ENCODE measurements around the gene HUS1.
"Not testable (repeated sequence)": the region's sequence is repeated elsewhere in the genome, so short reads cannot be mapped to it uniquely, and the experiment has no call there.

Gene HUS1

DNA sequence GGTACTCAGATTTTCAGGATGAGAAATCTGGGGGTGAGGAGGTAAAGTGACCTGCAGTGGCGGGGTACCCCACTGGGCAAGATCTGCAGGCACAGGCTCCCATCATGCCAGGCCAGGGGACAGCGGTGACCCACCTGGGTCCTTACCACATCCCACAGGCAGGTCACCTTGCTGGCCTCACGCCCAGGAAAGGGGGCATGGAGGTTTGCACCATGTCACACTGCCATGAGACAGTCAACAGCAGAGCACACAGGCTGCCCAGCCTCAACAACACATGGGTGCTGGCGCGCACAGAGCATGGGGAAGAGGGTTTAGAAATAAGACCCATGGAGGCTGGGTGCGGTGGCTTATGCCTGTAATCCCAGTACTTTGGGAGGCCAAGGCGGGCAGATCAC lies 32.1 kb downstream of the HUS1 start:
- Histone ChIP-seq H3K4me3 (no peak overlapping the region), H3K4me1 (peaks cover 5% of the 10 kb centered on the region), H4K20me1 (no peaks in the 10 kb centered on the region), H3K27me3 (no peaks in the 10 kb centered on the region), H3K36me3 (no peaks in the 10 kb centered on the region), H3K27ac (no peak overlapping the region), H3K9me3 (no peaks in the 10 kb centered on the region), H3K9ac (no peak overlapping the region), H3K4me2 (no peak overlapping the region)
- TF ChIP-seq Cebpa-rat (IDR thresholded peaks at IDR 0.05): no peak

DNA sequence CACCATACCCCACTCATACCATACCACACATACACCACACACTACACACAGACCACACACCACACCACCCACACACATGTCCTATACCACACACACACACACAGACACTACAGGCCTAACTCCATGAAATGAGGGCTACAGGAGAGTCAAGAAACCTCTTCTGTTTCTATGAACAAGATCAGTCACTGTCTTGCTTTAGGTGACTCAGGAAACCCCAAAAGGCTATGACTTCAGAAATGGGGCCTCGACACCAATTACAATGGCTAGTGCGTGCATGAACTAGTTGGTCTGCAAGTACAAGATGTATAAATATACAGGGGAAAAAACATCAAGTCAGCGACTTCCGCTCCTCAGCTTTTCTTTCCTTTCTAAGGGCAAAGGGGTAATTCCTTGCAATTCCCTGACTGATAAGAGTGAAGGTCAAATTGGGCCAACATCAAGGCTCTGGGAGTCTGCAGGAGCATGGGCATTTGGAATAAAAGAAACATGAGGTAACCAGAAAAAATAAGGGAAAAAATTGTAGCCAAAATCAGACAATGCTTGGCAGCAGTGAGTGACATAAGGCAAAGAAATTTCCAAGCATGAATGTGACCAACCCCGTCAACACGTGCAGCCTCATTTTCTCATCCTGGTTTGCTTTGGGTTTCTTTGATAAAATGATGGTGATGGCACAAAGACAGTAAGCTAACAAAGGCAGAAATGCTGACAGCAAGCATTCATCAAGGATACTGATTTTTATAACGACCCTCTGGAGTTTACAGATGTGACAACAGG lies 32.6 kb downstream of the HUS1 start:
- no peaks in the 10 kb centered on the region for H4K20me1 ChIP-seq
- no peaks in the 10 kb centered on the region for H3K9me3 ChIP-seq
- H3K36me3 ChIP-seq: no peaks in the 10 kb centered on the region
- no peak overlapping the region for H3K4me3 ChIP-seq
- H3K4me2 ChIP-seq: no peak overlapping the region
- no peaks in the 10 kb centered on the region for H3K27me3 ChIP-seq
- no peak overlapping the region for H3K9ac ChIP-seq
- peaks cover 5% of the 10 kb centered on the region for H3K4me1 ChIP-seq
- no peak for TF ChIP-seq Cebpa-rat (IDR thresholded peaks at IDR 0.05)
- no peak overlapping the region for H3K27ac ChIP-seq

DNA sequence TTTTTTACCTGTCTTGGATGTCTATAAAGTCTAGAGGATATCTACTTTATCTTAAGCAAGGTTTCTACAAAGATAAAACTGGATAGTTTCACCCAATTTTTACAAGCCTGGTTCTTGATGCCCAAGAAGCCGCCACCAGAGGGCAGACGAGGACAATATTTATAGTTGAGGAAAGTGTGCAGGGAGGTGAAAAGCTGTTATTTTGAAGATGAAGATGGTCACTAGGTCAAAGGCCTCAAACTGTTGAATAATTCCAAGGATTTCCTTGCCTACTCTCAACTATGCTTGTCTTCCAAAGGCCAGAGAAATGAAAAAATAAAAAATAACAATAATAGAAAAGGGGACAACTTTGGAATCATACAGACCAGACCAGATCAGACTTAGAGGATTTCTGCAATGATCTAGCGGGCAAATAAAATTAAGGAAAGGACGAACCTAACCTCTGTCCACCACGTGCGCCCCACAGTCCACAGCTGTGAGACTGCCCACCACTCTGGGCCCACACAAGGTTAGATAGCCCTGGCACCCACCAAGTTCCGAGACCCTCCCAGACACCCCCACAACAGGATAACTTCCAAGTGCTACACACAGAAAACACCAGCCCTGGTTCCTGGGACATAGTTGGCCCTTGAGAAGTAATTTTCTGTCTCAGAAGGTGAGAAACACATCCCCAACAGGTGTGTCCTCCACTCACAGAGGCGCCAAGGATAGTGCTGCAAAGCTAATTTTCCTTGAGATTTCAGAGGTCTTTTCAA lies 34.0 kb downstream of the HUS1 start:
- Histone ChIP-seq H3K9me3 (no peaks in the 10 kb centered on the region), H3K27me3 (no peaks in the 10 kb centered on the region), H3K36me3 (no peaks in the 10 kb centered on the region), H3K4me2 (no peak overlapping the region), H3K4me3 (no peak overlapping the region), H3K4me1 (peaks cover 5% of the 10 kb centered on the region), H4K20me1 (no peaks in the 10 kb centered on the region), H3K27ac (no peak overlapping the region), H3K9ac (no peak overlapping the region)
- TF ChIP-seq Cebpa-rat (IDR thresholded peaks at IDR 0.05): no peak

DNA sequence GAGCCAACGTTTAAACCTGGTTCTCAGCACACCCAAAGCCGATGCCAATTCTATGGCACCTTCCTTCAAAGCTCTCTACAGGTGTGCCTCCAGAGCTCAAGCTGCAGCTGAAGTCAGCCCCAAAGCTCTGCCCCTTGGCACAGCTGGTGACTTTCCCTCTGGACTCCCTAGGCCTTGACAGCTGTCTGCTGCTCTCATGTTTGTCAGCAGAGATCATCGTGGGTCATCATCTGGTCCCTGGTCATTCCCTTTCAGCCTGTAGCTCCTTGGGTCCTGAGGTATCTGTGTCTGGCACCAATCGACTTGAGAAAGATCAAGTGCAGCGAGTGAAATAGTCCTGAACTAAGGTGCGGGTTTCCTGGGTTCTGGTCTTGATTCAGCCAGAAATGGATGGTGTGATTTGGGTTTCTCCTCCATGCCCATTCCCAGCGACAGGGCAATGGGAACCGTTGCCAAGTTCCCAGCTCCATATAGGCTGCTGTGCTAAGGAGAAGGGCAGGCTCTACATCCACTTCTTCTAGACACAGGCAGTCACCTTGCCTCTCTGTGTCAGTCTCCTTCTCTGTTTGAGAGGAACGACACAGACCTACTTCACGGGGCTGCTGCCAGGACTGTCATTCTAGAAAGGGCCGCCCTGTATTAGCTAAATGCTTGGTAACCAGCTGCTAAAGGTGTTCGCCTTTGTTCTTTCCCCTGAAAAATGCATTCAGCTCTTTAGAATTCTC lies 34.7 kb downstream of the HUS1 start:
- H3K4me1 ChIP-seq: no peaks in the 10 kb centered on the region
- H3K9ac ChIP-seq: no peak overlapping the region
- no peak for TF ChIP-seq Cebpa-rat (IDR thresholded peaks at IDR 0.05)
- no peaks in the 10 kb centered on the region for H3K27me3 ChIP-seq
- H3K27ac ChIP-seq: no peak overlapping the region
- H3K9me3 ChIP-seq: no peaks in the 10 kb centered on the region
- no peak overlapping the region for H3K4me3 ChIP-seq
- no peak overlapping the region for H3K4me2 ChIP-seq
- no peaks in the 10 kb centered on the region for H3K36me3 ChIP-seq
- H4K20me1 ChIP-seq: no peaks in the 10 kb centered on the region

DNA sequence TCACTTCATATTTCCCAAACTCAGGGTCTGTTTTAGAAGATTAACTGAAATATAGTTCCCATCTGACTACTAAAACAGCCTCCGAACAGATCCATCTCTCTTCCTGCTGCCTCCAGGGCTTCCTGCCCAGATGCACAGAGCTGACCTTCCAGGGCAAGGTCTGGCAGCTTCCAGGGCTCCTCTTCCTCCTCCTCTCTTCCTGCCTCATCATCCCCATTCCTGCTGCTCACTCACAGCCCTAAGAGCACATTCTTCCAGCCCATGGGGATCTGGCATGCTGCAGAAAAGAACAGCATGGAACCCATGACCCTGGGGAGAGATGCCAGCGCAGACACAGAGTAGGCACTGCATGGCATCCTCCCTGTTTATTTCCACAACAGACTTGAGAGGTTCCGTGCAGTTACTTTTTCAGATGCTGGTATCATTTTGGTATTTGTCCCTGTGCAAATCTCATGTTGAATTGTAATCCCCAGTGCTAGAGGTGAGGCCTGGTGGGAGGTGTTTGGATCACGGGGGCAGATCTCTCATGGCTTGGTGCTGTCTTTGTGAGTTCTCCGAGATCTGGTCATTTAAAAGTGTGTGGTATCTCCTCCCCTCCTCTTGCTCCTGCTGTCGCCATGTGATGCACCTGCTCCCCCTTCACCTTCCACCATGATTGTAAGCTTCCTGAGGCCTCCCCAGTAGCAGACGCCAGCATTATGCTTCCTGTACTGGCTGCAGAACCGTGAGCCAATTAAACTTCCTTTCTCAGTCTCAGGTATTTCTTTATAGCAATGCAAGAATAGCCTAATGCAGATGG lies 35.5 kb downstream of the HUS1 start:
- Histone ChIP-seq H3K4me2 (no peak overlapping the region), H3K9me3 (no peaks in the 10 kb centered on the region), H3K27me3 (no peaks in the 10 kb centered on the region), H3K4me1 (peaks cover 3% of the 10 kb centered on the region; the same call in 1 of the 2 replicates), H3K9ac (no peak overlapping the region), H4K20me1 (no peaks in the 10 kb centered on the region), H3K4me3 (no peak overlapping the region), H3K36me3 (no peaks in the 10 kb centered on the region), H3K27ac (no peak overlapping the region)
- TF ChIP-seq Cebpa-rat (IDR thresholded peaks at IDR 0.05): no peak

DNA sequence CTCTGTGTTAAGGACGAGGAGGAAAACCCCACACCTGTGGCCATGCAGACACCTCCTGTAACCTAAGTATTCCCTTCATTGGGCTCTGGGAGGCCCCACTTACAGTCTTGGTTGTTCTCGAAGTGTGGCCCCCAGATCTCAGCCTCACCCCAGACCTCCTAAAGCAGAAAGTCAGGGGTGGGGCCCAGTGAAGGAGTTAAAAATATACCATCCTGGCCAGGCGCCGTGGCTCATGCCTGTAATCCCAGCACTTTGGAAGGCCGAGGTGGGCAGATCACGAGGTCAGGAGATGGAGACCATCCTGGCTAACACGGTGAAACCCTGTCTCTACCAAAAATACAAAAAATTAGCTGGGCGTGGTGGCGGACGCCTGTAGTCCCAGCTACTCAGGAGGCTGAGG lies 36.8 kb downstream of the HUS1 start:
- H3K4me2 ChIP-seq, H3K27me3 ChIP-seq, H3K9ac ChIP-seq, H3K27ac ChIP-seq, H3K36me3 ChIP-seq, H3K4me3 ChIP-seq, H3K9me3 ChIP-seq, H4K20me1 ChIP-seq: not testable (repeated sequence)
- peaks cover 16% of the 10 kb centered on the region for H3K4me1 ChIP-seq

DNA sequence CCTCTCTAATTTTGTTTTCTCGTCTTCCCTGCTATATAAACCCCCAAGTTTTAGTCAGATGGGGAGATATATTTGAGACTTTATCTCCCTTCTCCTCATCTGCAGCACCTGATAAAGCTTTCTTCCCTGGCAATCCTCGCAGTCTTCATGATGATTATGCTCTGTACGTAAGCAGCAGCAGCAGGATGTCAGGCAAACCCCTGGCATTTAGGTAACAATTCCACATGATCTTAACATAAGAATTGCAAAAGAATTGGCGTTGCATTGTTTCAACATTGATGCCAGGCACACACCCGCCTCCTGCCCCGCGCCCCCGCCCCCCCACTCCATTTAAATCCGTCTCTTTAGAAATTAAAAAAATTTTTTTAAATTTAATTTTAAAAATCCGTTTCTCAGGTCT lies 37.3 kb downstream of the HUS1 start:
- Histone ChIP-seq H3K4me2 (no peak overlapping the region), H4K20me1 (no peaks in the 10 kb centered on the region), H3K27me3 (no peaks in the 10 kb centered on the region), H3K27ac (no peak overlapping the region), H3K36me3 (no peaks in the 10 kb centered on the region), H3K9ac (no peak overlapping the region), H3K4me1 (peaks cover 21% of the 10 kb centered on the region), H3K9me3 (no peaks in the 10 kb centered on the region), H3K4me3 (no peak overlapping the region)
- TF ChIP-seq Cebpa-rat (IDR thresholded peaks at IDR 0.05): no peak

DNA sequence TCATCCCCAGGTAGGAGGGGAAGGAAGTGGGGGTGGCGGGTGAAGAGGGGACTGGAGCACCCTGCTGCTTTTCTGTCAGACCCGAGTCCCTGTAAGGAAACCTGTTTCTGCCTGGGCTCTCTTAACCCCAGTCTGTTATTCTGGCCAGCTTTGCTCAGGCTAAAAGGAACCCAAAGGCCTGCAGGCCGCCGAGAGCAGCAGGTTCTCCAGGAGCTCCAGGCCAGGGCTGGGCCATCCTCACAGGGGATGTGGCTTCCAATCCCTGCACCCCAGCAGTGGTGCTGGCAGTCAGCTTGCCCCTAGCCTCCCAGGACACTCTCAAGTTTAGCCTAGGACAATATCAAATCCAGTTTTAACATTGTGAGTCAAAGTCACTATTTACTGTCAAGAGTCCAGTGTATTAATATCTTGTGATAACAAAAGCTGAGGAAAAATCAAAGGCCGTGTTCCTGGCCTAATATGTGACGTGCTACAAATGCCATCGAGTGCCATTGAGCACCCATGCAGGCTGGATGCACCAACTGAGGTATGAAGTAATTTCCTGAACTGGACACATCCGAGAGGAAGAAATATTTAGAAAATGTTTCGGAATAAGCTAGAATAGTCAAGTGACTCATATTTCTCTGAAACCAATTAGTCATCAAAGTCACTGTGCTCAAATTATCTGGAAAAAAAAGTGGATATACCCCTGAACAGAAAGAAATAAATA lies 38.1 kb downstream of the HUS1 start:
- Histone ChIP-seq H3K27ac (no peak overlapping the region), H3K9me3 (no peaks in the 10 kb centered on the region), H3K27me3 (no peaks in the 10 kb centered on the region), H3K4me1 (peaks cover 29% of the 10 kb centered on the region), H4K20me1 (no peaks in the 10 kb centered on the region), H3K4me2 (no peak overlapping the region), H3K4me3 (no peak overlapping the region), H3K9ac (no peak overlapping the region), H3K36me3 (no peaks in the 10 kb centered on the region)
- TF ChIP-seq Cebpa-rat (IDR thresholded peaks at IDR 0.05): no peak
